Fibroblast of villous mesenchyme (primary cell): ENCODE results near the gene MPV17L2. TPM values are rescaled to one million over a fixed set of nuclear protein-coding genes. Genes with fewer than 3 reads are reported as not detected.

Experiments
- DNase-seq: peaks from one replicate; pipeline ENCODE4 v3.0.0-alpha.2; 2010; ENCODE audit warnings: low read depth
- H3K4me3 ChIP-seq: 2 replicates; pipeline ENCODE4 v1.5.1; 2011; ENCODE audit warnings: low read depth, mild to moderate bottlenecking, low read length
- CTCF ChIP-seq: IDR thresholded peaks from 2 replicates; pipeline ENCODE4 v1.5.1; 2012; ENCODE audit warnings: low read depth, mild to moderate bottlenecking, low read length; ENCODE audit not compliant: insufficient read depth
- total RNA-seq: library from RNA; depleted of rRNA; stranded (reverse); fragments of >200 nt; gene quantifications from 2 replicates; pipeline ENCODE4 v1.2.3, GENCODE V29; 2012

MPV17L2 gene
- total RNA-seq, 1 donor = 10.8 TPM

GRCh38 chr19:18149596-18149975, 43.4 kb upstream of the MPV17L2 start:
- no peak for DNase-seq
- TF ChIP-seq CTCF = no peak
- no peak overlapping the region for H3K4me3 ChIP-seq

- DNase-seq = no peak
- no peak for TF ChIP-seq CTCF
- H3K4me3 ChIP-seq = no peak overlapping the region
Observed at GRCh38 chr19:18150776-18151624, 42.0 kb upstream of the MPV17L2 start.

GRCh38 chr19:18152442-18152816, 40.6 kb upstream of the MPV17L2 start:
- peak overlapping the region; percentile 68 for H3K4me3 ChIP-seq
- peak; percentile 58 for TF ChIP-seq CTCF
- DNase-seq = peak; percentile 99

GRCh38 chr19:18152817-18153555, 40.0 kb upstream of the MPV17L2 start, which contains the start of gene PIK3R2:
TSS of gene PIK3R2 (plus strand) at chr19:18153163. CDS start at chr19:18155880, 2,717 bp downstream.
- peak within 1 kb of the TSS; percentile 93 for H3K4me3 ChIP-seq
- peak; percentile 99 for DNase-seq
- TF ChIP-seq CTCF = no peak

GRCh38 chr19:18153556-18154134, 39.4 kb upstream of the MPV17L2 start:
- no peak for DNase-seq
- no peak for TF ChIP-seq CTCF
- peak overlapping the region; percentile 93 for H3K4me3 ChIP-seq

GRCh38 chr19:18155095-18156087, 37.6 kb upstream of the MPV17L2 start:
- no peak overlapping the region for H3K4me3 ChIP-seq
- no peak for TF ChIP-seq CTCF
- DNase-seq = no peak
